HG02885 (cell line): ENCODE data around the gene PDAP1.
"Not testable (repeated sequence)": the region's sequence is repeated elsewhere in the genome, so short reads cannot be mapped to it uniquely, and the experiment has no call there.

Experiments
- ATAC-seq: cut with Tn5 transposase; IDR thresholded peaks from one replicate; pipeline ENCODE4 v1.9.1; 2021; ENCODE audit warnings: mild to moderate bottlenecking; ENCODE audit not compliant: unreplicated experiment, poor library complexity

PDAP1 gene

GRCh38 chr7:99408379-99409191 is at the start of gene PDAP1, which contains the start of gene BUD31:
PDAP1 (minus strand) TSS chr7:99408597; CDS start chr7:99408548, 49 bp downstream.
BUD31 (plus strand) TSS chr7:99408969; CDS start chr7:99411093, 2,124 bp downstream.
- peak; percentile 80 for ATAC-seq

- ATAC-seq, result no peak
Measured at GRCh38 chr7:99457650-99458493, 49.5 kb upstream of the PDAP1 start.

GRCh38 chr7:99457050-99457649 is 48.8 kb upstream of the PDAP1 start:
- ATAC-seq, result no peak

- no peak for ATAC-seq
Measured at GRCh38 chr7:99456288-99456687, 47.9 kb upstream of the PDAP1 start.

GRCh38 chr7:99455874-99456273 is 47.5 kb upstream of the PDAP1 start:
- no peak for ATAC-seq

- ATAC-seq, result no peak
Measured at GRCh38 chr7:99453105-99453504, 44.7 kb upstream of the PDAP1 start.

GRCh38 chr7:99452541-99452940 is 44.1 kb upstream of the PDAP1 start:
- no peak for ATAC-seq

GRCh38 chr7:99451936-99452335 is 43.5 kb upstream of the PDAP1 start:
- ATAC-seq, result no peak

- ATAC-seq, result no peak
Measured at GRCh38 chr7:99449326-99449725, 40.9 kb upstream of the PDAP1 start.

GRCh38 chr7:99448855-99449254 is 40.5 kb upstream of the PDAP1 start:
- ATAC-seq, result no peak

- ATAC-seq, result peak; percentile 43
Measured at GRCh38 chr7:99447943-99448342, 39.5 kb upstream of the PDAP1 start.

- no peak for ATAC-seq
Measured at GRCh38 chr7:99446096-99446495, 37.7 kb upstream of the PDAP1 start.

- ATAC-seq, result no peak
Measured at GRCh38 chr7:99440195-99440594, 31.8 kb upstream of the PDAP1 start.

GRCh38 chr7:99438573-99439480 is 30.4 kb upstream of the PDAP1 start, which contains the start of the genes CPSF4 and PTCD1:
CPSF4 (plus strand) TSS chr7:99438943; CDS start chr7:99439083, 140 bp downstream.
PTCD1 (minus strand) TSS chr7:99438798; CDS start chr7:99435242, 3,556 bp downstream.
- ATAC-seq, result peak; percentile 92

- peak; percentile 6 for ATAC-seq
Measured at GRCh38 chr7:99437946-99438572, 29.7 kb upstream of the PDAP1 start.

- ATAC-seq, result no peak
Measured at GRCh38 chr7:99433158-99433557, 24.8 kb upstream of the PDAP1 start.

- not testable (repeated sequence) for ATAC-seq
Measured at GRCh38 chr7:99431756-99432540, 23.6 kb upstream of the PDAP1 start.

- ATAC-seq, result no peak
Measured at GRCh38 chr7:99429756-99430155, 21.4 kb upstream of the PDAP1 start.
